Trophoblast cell (in vitro differentiated cells and primary cell): ENCODE measurements around the gene EDIL3.

Experiments used
- DNase-seq, 2 donors: peaks; one replicate each; pipeline ENCODE4 v3.0.0-alpha.2; 2016
- H2AFZ ChIP-seq: 2 replicates; pipeline ENCODE4 v1.6.1; 2013; ENCODE audit warnings: low read length, moderate library complexity, mild to moderate bottlenecking; ENCODE audit not compliant: insufficient read depth, poor library complexity
- H2AK5ac ChIP-seq: 2 replicates; pipeline ENCODE4 v1.6.1; 2013; ENCODE audit warnings: mild to moderate bottlenecking, low read length
- H2BK120ac ChIP-seq: 2 replicates; pipeline ENCODE4 v1.6.1; 2013; ENCODE audit warnings: low read length, mild to moderate bottlenecking, moderate library complexity; ENCODE audit not compliant: insufficient read depth, poor library complexity
- H2BK12ac ChIP-seq: 2 replicates; pipeline ENCODE4 v1.6.1; 2013; ENCODE audit warnings: mild to moderate bottlenecking, low read length, moderate library complexity
- H2BK5ac ChIP-seq: 2 replicates; pipeline ENCODE4 v1.6.1; 2013; ENCODE audit warnings: low read length, low read depth, moderate library complexity, mild to moderate bottlenecking; ENCODE audit not compliant: poor library complexity
- H3K14ac ChIP-seq: 2 replicates; pipeline ENCODE4 v1.6.1; 2013; ENCODE audit warnings: mild to moderate bottlenecking, low read length
- H3K18ac ChIP-seq: 2 replicates; pipeline ENCODE4 v1.6.1; 2013; ENCODE audit warnings: mild to moderate bottlenecking, low read length
- H3K23ac ChIP-seq: 2 replicates; pipeline ENCODE4 v1.6.1; 2013; ENCODE audit warnings: low read length
- H3K27ac ChIP-seq: 2 replicates; pipeline ENCODE4 v1.5.1; 2013; ENCODE audit warnings: low read depth, mild to moderate bottlenecking, inconsistent platforms, low read length, moderate library complexity
- H3K27me3 ChIP-seq: 2 replicates; pipeline ENCODE4 v1.6.1; 2013; ENCODE audit warnings: inconsistent platforms, mild to moderate bottlenecking, low read length, moderate library complexity; ENCODE audit not compliant: insufficient read depth
- H3K36me3 ChIP-seq, 2 experiments: 1 replicate in 1 of 2; 2 replicates in 1 of 2; pipeline ENCODE4 v1.6.1; 2013; ENCODE audit warnings: low read length in 2 of 2, mild to moderate bottlenecking in 2 of 2, moderate library complexity in 1 of 2; ENCODE audit not compliant: insufficient read depth in 2 of 2, control insufficient read depth in 1 of 2
- H3K4ac ChIP-seq: 2 replicates; pipeline ENCODE4 v1.6.1; 2013; ENCODE audit warnings: low read depth, mild to moderate bottlenecking, low read length, moderate library complexity
- H3K4me1 ChIP-seq, 2 experiments: 1 replicate in 1 of 2; 2 replicates in 1 of 2; pipeline ENCODE4 v1.6.1; 2013; ENCODE audit warnings: low read length in 2 of 2, mild to moderate bottlenecking in 2 of 2, moderate library complexity in 1 of 2; ENCODE audit not compliant: insufficient read depth in 2 of 2, control insufficient read depth in 1 of 2
- H3K4me2 ChIP-seq: 2 replicates; pipeline ENCODE4 v1.6.1; 2013; ENCODE audit warnings: inconsistent platforms, mild to moderate bottlenecking, low read length, moderate library complexity
- H3K4me3 ChIP-seq: 2 replicates; pipeline ENCODE4 v1.5.1; 2013; ENCODE audit warnings: mild to moderate bottlenecking, low read depth, low read length, inconsistent platforms
- H3K79me1 ChIP-seq: one replicate; pipeline ENCODE4 v1.6.1; 2013; ENCODE audit warnings: low read length
- H3K79me2 ChIP-seq: 2 replicates; pipeline ENCODE4 v1.6.1; 2013; ENCODE audit warnings: low read length, mild to moderate bottlenecking; ENCODE audit not compliant: control insufficient read depth, insufficient read depth, poor library complexity
- H3K9ac ChIP-seq: 2 replicates; pipeline ENCODE4 v1.6.1; 2013; ENCODE audit warnings: mild to moderate bottlenecking, low read length
- H3K9me3 ChIP-seq: 2 replicates; pipeline ENCODE4 v1.6.1; 2013; ENCODE audit warnings: low read depth, mild to moderate bottlenecking, control low read depth, inconsistent platforms, low read length; ENCODE audit not compliant: insufficient read depth
- H4K12ac ChIP-seq: 2 replicates; pipeline ENCODE4 v1.6.1; 2013; ENCODE audit warnings: low read depth, mild to moderate bottlenecking, low read length, moderate library complexity
- H4K8ac ChIP-seq: 2 replicates; pipeline ENCODE4 v1.6.1; 2013; ENCODE audit warnings: low read depth, mild to moderate bottlenecking, low read length, moderate library complexity
- H4K91ac ChIP-seq: one replicate; pipeline ENCODE4 v1.6.1; 2013; ENCODE audit warnings: low read depth, mild to moderate bottlenecking, low read length, moderate library complexity
- WGBS: extraction: QIAGEN DNeasy Blood & Tissue Kit; methylation state at CpG from one replicate; pipeline ENCODE4 v1.1.7; 2013; ENCODE audit warnings: missing lambda C conversion rate; ENCODE audit not compliant: insufficient read length, insufficient coverage; ENCODE audit errors: extremely low coverage; 5-methylcytosine and 5-hydroxymethylcytosine counted together

EDIL3 gene

DNA sequence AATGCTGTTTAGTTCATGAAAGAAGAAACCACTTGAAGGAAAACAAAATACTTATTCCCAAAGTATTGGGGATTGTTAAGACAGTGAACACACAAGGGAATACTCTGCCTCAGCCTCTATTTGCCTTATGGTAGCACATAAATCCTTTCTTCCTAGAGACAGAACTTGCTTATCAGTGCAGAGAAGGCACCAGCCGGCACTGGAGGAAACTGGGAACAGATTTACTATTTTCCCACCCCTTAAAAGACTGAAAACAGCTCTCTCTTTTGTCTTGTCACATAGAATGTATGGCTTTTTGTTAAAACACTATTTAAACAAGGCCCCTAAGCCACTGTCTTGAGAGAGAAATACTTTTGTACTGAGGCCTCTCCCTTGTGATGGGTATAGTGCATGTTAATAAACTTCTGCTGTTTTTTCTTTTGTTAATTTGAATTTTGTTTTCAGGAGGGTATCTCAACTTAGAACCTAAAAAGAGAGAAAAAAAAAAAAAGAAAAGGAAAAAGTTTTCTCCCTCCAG, 40.7 kb upstream of the EDIL3 start:
- Histone ChIP-seq H2AK5ac (no peak overlapping the region), H2AFZ (no peak overlapping the region), H3K27ac (no peak overlapping the region), H3K4ac (no peak overlapping the region), H3K36me3 (no peaks in the 10 kb centered on the region), H2BK12ac (no peak overlapping the region), H3K9ac (no peak overlapping the region), H3K79me1 (no peaks in the 10 kb centered on the region), H4K12ac (no peak overlapping the region), H3K4me1 (no peaks in the 10 kb centered on the region), H2BK120ac (no peak overlapping the region), H3K79me2 (no peaks in the 10 kb centered on the region), H3K18ac (no peak overlapping the region), H4K91ac (no peak overlapping the region), H3K4me2 (no peak overlapping the region), H4K8ac (no peak overlapping the region), H3K4me3 (no peak overlapping the region), H3K23ac (no peak overlapping the region), H3K27me3 (no peaks in the 10 kb centered on the region), H2BK5ac (no peak overlapping the region), H3K9me3 (no peaks in the 10 kb centered on the region), H3K14ac (no peak overlapping the region)
- whole genome bisulfite sequencing = no CpG with 5 or more reads among the region's 1 CpG
- no peak for DNase-seq

DNA sequence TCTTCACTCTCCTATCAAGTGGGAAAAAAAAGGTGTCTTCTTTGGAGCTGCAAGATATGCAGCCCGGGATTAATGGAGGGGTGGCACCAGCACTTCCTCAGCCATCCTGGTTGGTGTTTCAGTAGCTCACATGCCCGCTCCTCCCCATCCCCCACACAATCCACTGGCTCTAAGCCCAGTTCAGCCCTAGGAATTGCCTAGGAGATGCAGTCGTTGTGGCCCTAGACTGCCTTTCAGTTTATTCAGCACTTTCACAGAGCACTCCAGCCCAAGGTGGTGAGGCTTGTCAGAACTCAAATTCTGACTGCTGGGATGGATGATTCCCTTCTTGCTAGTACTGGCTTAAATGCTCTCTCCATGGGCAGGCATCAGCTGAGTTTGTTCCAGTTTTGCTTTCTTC, 35.1 kb upstream of the EDIL3 start:
- no peak overlapping the region for H2AFZ ChIP-seq
- H3K9me3 ChIP-seq = no peaks in the 10 kb centered on the region
- no peaks in the 10 kb centered on the region for H3K27me3 ChIP-seq
- H2BK5ac ChIP-seq = no peak overlapping the region
- no peak for DNase-seq
- no peaks in the 10 kb centered on the region for H3K36me3 ChIP-seq
- H3K23ac ChIP-seq = no peak overlapping the region
- no CpG with 5 or more reads among the region's 3 CpGs for WGBS
- no peak overlapping the region for H2BK120ac ChIP-seq
- no peaks in the 10 kb centered on the region for H3K79me1 ChIP-seq
- H2AK5ac ChIP-seq = no peak overlapping the region
- no peak overlapping the region for H4K91ac ChIP-seq
- H3K27ac ChIP-seq = no peak overlapping the region
- H4K12ac ChIP-seq = no peak overlapping the region
- H3K14ac ChIP-seq = no peak overlapping the region
- no peak overlapping the region for H4K8ac ChIP-seq
- H3K4me3 ChIP-seq = peak overlapping the region; percentile 23
- no peak overlapping the region for H3K18ac ChIP-seq
- no peak overlapping the region for H3K4me2 ChIP-seq
- H3K9ac ChIP-seq = no peak overlapping the region
- H3K4me1 ChIP-seq = no peaks in the 10 kb centered on the region
- no peak overlapping the region for H3K4ac ChIP-seq
- H3K79me2 ChIP-seq = no peaks in the 10 kb centered on the region
- no peak overlapping the region for H2BK12ac ChIP-seq

DNA sequence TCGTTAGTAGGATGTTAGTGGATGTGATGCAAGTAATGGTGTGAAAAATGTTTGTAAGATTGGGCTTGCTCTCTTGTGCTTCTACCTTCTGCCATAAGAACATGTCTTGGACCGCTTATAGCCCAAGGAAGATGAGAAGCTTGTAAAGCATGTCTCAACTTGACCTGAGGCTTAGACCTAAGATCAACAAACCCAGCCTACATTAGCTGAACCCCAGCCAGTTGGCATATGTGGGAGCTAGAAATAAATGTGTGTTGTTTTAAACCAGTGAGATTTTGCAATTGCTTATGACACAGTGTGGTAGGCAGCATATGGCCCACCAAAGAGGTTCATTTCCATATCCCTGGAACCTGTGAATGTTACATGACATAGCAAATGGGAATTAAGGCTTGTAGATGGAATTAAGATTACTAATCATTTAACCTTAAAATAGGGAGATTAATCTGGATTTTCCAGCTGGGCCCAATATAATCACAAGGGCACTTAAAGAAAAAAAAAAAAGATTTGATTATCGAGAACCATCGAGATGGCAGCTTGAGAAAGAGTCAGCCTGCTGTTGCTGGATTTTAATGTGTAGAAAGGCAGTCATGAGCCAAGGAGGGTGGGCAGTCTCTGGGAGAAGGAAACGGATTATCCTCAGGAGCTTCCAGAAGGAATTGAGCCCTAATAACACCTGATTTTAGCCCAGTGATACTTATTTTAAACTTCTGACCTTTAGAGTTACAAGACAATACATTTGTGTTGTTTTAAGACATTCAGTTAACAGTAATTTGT, 27.3 kb upstream of the EDIL3 start:
- Histone ChIP-seq H2AK5ac (no peak overlapping the region), H3K79me1 (no peaks in the 10 kb centered on the region), H3K27me3 (no peaks in the 10 kb centered on the region), H3K14ac (no peak overlapping the region), H3K36me3 (no peaks in the 10 kb centered on the region), H4K91ac (no peak overlapping the region), H3K27ac (no peak overlapping the region), H3K9ac (no peak overlapping the region), H3K9me3 (no peaks in the 10 kb centered on the region), H4K8ac (no peak overlapping the region), H3K4me3 (no peak overlapping the region), H3K79me2 (no peaks in the 10 kb centered on the region), H3K4me2 (no peak overlapping the region), H3K4ac (no peak overlapping the region), H3K4me1 (no peaks in the 10 kb centered on the region), H3K18ac (no peak overlapping the region), H2BK120ac (no peak overlapping the region), H2BK12ac (no peak overlapping the region), H2AFZ (no peak overlapping the region), H2BK5ac (no peak overlapping the region), H3K23ac (no peak overlapping the region), H4K12ac (no peak overlapping the region)
- no CpG with 5 or more reads among the region's 5 CpGs for WGBS
- no peak for DNase-seq

DNA sequence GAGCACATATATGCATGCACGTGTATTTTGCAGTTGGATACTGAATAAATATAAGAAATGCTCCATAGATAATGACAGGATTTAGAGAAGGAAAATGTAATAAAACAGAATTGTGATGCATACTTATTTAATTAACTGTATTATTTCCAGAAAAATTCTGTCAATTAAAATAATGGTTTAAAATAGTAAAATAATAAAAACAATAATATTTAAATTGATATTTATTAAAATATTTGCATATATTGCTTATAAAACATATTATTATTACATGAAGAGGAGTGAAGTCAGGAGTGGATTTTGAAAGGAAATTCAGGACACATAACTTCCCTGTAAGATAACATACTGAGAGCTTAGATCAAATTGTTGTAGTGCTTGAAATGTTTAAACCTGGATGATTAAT, 21.4 kb upstream of the EDIL3 start:
- Histone ChIP-seq H3K4me1 (no peaks in the 10 kb centered on the region), H2BK12ac (no peak overlapping the region), H4K91ac (no peak overlapping the region), H3K18ac (no peak overlapping the region), H3K4ac (no peak overlapping the region), H3K9ac (no peak overlapping the region), H4K12ac (no peak overlapping the region), H3K36me3 (no peaks in the 10 kb centered on the region), H3K14ac (no peak overlapping the region), H3K79me2 (no peaks in the 10 kb centered on the region), H3K23ac (no peak overlapping the region), H2AK5ac (no peak overlapping the region), H3K27me3 (no peaks in the 10 kb centered on the region), H2BK5ac (no peak overlapping the region), H4K8ac (no peak overlapping the region), H3K4me2 (no peak overlapping the region), H2BK120ac (no peak overlapping the region), H3K79me1 (no peaks in the 10 kb centered on the region), H3K9me3 (no peaks in the 10 kb centered on the region), H3K27ac (no peak overlapping the region), H3K4me3 (no peak overlapping the region), H2AFZ (no peak overlapping the region)
- DNase-seq = no peak
- WGBS = no CpG with 5 or more reads among the region's 1 CpG
